Liver (tissue), 9 donors: ENCODE results near the gene CCR6. TPM values are rescaled to one million over a fixed set of nuclear protein-coding genes. Genes with fewer than 3 reads are reported as not detected.

Experiments
- DNase-seq: peaks from one replicate; pipeline ENCODE4 v3.0.0-alpha.2; 2017; ENCODE audit warnings: low spot score
- H3K27ac ChIP-seq, 2 donors: one replicate each; pipeline ENCODE4 v1.7.0; 2013; ENCODE audit warnings: inconsistent platforms in 2 of 2, low read length in 2 of 2, control low read depth in 1 of 2, low read depth in 1 of 2, mild to moderate bottlenecking in 1 of 2
- H3K27me3 ChIP-seq, 4 donors: one replicate each; pipeline versions ENCODE4 v1.6.1 to v1.7.0; 2013; ENCODE audit warnings: low read length in 3 of 4, inconsistent platforms in 1 of 4, mild to moderate bottlenecking in 1 of 4, moderate library complexity in 1 of 4; ENCODE audit not compliant: control insufficient read depth in 4 of 4, insufficient read depth in 4 of 4
- H3K36me3 ChIP-seq, 4 donors: one replicate each; pipeline versions ENCODE4 v1.6.1 to v1.7.0; 2013; ENCODE audit warnings: low read length in 3 of 4, mild to moderate bottlenecking in 3 of 4, low read depth in 1 of 4, moderate library complexity in 1 of 4; ENCODE audit not compliant: control insufficient read depth in 4 of 4, insufficient read depth in 3 of 4
- H3K4me1 ChIP-seq, 4 donors: one replicate each; pipeline versions ENCODE4 v1.6.1 to v1.7.0; 2013; ENCODE audit warnings: low read length in 3 of 4, mild to moderate bottlenecking in 3 of 4, moderate library complexity in 1 of 4; ENCODE audit not compliant: control insufficient read depth in 4 of 4, insufficient read depth in 4 of 4
- H3K4me3 ChIP-seq, 3 donors: one replicate each; pipeline versions ENCODE4 v1.6.1 to v1.7.0; 2013; ENCODE audit warnings: low read length in 3 of 3, control low read depth in 1 of 3, low read depth in 1 of 3, mild to moderate bottlenecking in 1 of 3
- H3K9ac ChIP-seq, 2 donors: one replicate each; pipeline ENCODE4 v1.7.0; 2013; ENCODE audit warnings: low read length in 2 of 2, mild to moderate bottlenecking in 2 of 2, moderate library complexity in 2 of 2, control low read depth in 1 of 2, low read depth in 1 of 2
- H3K9me3 ChIP-seq, 4 donors: one replicate each; pipeline versions ENCODE4 v1.6.1 to v1.7.0; 2013; ENCODE audit warnings: low read length in 3 of 4; ENCODE audit not compliant: control insufficient read depth in 4 of 4
- EGR1 ChIP-seq, 2 donors: IDR thresholded peaks; 2 replicates each; pipeline ENCODE4 v1.6.1; 2016 to 2018; ENCODE audit warnings: antibody characterized with exemption in 2 of 2, low read depth in 2 of 2
- GABPA ChIP-seq, 2 donors: IDR thresholded peaks in 1 of 2; conservative IDR thresholded peaks in 1 of 2; 2 replicates each; pipeline ENCODE4 v1.6.1; 2016; ENCODE audit warnings: antibody characterized with exemption in 2 of 2, mild to moderate bottlenecking in 1 of 2, moderate library complexity in 1 of 2
- HNF4A ChIP-seq, 2 donors: conservative IDR thresholded peaks; 2 replicates each; pipeline ENCODE4 v1.6.1; 2016; ENCODE audit warnings: antibody characterized with exemption in 2 of 2, mild to moderate bottlenecking in 2 of 2
- NR2F2 ChIP-seq: IDR thresholded peaks from 2 replicates; pipeline ENCODE4 v1.6.1; 2016; ENCODE audit warnings: antibody characterized with exemption
- RXRA ChIP-seq, 2 donors: IDR thresholded peaks; 2 replicates each; pipeline ENCODE4 v1.6.1; 2017 to 2018; ENCODE audit warnings: antibody characterized with exemption in 2 of 2, mild to moderate bottlenecking in 1 of 2
- SP1 ChIP-seq: IDR thresholded peaks from 2 replicates; pipeline ENCODE4 v1.6.1; 2018; ENCODE audit warnings: antibody characterized with exemption, mild to moderate bottlenecking
- TAF1 ChIP-seq: conservative IDR thresholded peaks from 2 replicates; pipeline ENCODE4 v1.6.1; 2016; ENCODE audit warnings: antibody characterized with exemption, mild to moderate bottlenecking
- YY1 ChIP-seq: IDR thresholded peaks from 2 replicates; pipeline ENCODE4 v1.6.1; 2016; ENCODE audit warnings: antibody characterized with exemption, mild to moderate bottlenecking
- WGBS: extraction: QIAGEN DNeasy Blood & Tissue Kit; methylation state at CpG from one replicate; pipeline ENCODE4 v1.1.7; 2013; 5-methylcytosine and 5-hydroxymethylcytosine counted together
- polyA plus RNA-seq, 2 donors: library from polyadenylated mRNA; stranded (reverse) in 1 of 2; unstranded in 1 of 2; fragments of 200-250 nt in 1 of 2; fragments of >200 nt in 1 of 2; fragmentation: Nextera tagmentation in 1 of 2; extraction: Ambion mirVana in 1 of 2; gene quantifications; one replicate each; pipeline versions ENCODE4 v1.2.1 to v1.2.3, GENCODE V29; 2013 to 2015
- total RNA-seq, 2 donors: library from RNA; depleted of rRNA; stranded (reverse); fragments of >200 nt; gene quantifications; one replicate each; pipeline ENCODE4 v1.2.3, GENCODE V29; 2014
- TF ChIP-seq, protein P1 (sequence below): IDR thresholded peaks from 2 replicates; pipeline ENCODE4 v1.6.1; 2016; ENCODE audit warnings: antibody characterized with exemption
- TF ChIP-seq, protein P2 (sequence below): fragments of 150-350 bp; IDR thresholded peaks from 2 replicates; pipeline ENCODE4 v1.5.1; 2017; ENCODE audit warnings: improper control_type of control experiment, low read depth, low read length; ENCODE audit not compliant: missing input control
- TF ChIP-seq, protein P3 (sequence below): IDR thresholded peaks from 2 replicates; pipeline ENCODE4 v1.6.1; 2016; ENCODE audit warnings: antibody characterized with exemption
- donor health status: healthy.
- donor health status: healthy.
- donor health status: healthy.
- donor health status: healthy.
- donor health status: healthy.

CCR6 gene
- total and polyA plus RNA-seq, 4 donors, result 0.02 to 8.4 TPM; not detected in 2

DNA sequence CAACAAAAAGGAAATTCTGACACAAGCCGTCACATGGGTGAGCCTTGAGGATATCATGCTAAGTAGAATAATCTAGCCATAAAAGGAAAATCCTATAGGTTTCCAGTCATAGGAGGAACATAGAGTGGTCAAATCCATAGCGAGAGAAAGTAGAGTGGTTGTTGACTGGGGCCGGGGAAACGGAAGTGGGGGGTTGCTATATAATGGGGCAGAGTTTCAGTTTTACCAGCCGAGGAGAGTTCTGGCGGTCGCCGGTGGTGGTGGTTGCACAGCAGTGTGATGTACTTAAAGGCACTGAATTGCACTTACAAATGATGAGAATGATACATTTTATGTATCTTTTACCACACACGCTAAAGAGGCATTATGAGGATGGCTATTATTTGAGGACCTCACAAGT is 30.0 kb downstream of the CCR6 start (continued):
- TF ChIP-seq, protein P1, sequence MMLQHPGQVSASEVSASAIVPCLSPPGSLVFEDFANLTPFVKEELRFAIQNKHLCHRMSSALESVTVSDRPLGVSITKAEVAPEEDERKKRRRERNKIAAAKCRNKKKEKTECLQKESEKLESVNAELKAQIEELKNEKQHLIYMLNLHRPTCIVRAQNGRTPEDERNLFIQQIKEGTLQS, result no peak
- no peak for TF ChIP-seq HNF4A (conservative IDR thresholded peaks at IDR 0.05)
- TF ChIP-seq GABPA (IDR thresholded peaks at IDR 0.05 in 1 of 2, conservative IDR thresholded peaks at IDR 0.05 in 1 of 2), result no peak

DNA sequence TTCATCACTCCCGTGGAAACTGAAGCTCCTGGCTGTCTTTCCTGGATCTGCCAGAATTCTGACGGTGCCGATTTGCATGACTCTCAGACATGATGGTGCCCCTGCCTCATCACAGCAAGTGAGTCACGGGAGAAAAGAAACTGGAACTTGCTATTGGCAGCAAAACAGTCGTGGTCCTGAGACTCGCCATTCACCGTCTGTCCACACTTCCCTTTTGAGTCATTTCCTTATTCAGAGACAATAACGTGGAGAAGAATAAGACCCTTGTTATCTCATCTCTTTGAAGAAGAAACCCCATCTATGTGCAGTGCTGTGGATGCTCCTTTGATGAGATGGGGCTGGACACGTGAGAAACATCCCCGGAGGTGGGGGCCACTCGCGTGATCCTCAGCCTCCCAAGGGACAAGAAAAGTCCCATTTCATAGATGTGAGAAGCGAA is 30.6 kb downstream of the CCR6 start:
- peak overlapping the region in 1 of 2 donors; percentile 18 for H3K27ac ChIP-seq
- H3K4me1 ChIP-seq, result no peaks in the 10 kb centered on the region
- H3K9me3 ChIP-seq, result no peaks in the 10 kb centered on the region
- TF ChIP-seq EGR1 (IDR thresholded peaks at IDR 0.05; ENCODE audit: low read depth in 2 of 2) (no peak), SP1 (no peak), YY1 (no peak)
- TF ChIP-seq, protein P2, sequence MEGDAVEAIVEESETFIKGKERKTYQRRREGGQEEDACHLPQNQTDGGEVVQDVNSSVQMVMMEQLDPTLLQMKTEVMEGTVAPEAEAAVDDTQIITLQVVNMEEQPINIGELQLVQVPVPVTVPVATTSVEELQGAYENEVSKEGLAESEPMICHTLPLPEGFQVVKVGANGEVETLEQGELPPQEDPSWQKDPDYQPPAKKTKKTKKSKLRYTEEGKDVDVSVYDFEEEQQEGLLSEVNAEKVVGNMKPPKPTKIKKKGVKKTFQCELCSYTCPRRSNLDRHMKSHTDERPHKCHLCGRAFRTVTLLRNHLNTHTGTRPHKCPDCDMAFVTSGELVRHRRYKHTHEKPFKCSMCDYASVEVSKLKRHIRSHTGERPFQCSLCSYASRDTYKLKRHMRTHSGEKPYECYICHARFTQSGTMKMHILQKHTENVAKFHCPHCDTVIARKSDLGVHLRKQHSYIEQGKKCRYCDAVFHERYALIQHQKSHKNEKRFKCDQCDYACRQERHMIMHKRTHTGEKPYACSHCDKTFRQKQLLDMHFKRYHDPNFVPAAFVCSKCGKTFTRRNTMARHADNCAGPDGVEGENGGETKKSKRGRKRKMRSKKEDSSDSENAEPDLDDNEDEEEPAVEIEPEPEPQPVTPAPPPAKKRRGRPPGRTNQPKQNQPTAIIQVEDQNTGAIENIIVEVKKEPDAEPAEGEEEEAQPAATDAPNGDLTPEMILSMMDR, result no peak
- 63% methylated on average over 13 of the region's 13 CpGs for WGBS
- no peaks in the 10 kb centered on the region for H3K36me3 ChIP-seq
- H3K27me3 ChIP-seq, result no peaks in the 10 kb centered on the region
- H3K4me3 ChIP-seq, result no peak overlapping the region
- no peak overlapping the region for H3K9ac ChIP-seq
- no peak for DNase-seq

DNA sequence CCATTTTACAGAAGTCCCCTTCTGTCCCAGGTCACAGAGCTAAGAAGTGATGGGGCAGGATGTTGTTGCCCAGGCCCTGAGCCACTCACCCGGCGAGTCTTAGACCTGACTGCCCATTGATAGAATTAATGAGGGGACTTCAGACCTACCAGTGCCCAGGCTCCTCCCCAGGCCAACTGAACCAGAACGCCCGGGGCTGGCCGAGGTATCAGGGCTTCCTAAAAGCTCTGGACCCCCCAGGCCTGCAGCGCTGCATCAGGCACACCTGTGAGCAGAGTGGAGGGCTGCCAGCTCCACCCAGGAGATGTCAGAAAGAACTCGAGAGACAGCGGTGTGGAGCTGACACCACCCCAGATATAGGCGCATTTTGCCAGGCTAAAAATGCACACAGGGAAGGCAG is 31.4 kb downstream of the CCR6 start:
- no peak for DNase-seq
- Histone ChIP-seq H3K27me3 (no peaks in the 10 kb centered on the region), H3K4me1 (no peaks in the 10 kb centered on the region), H3K9me3 (no peaks in the 10 kb centered on the region), H3K4me3 (no peak overlapping the region), H3K36me3 (no peaks in the 10 kb centered on the region), H3K9ac (no peak overlapping the region), H3K27ac (no peak overlapping the region)
- WGBS, result 82% methylated on average over 9 of the region's 9 CpGs
- TF ChIP-seq, protein P2, result no peak
- TF ChIP-seq, protein P3, sequence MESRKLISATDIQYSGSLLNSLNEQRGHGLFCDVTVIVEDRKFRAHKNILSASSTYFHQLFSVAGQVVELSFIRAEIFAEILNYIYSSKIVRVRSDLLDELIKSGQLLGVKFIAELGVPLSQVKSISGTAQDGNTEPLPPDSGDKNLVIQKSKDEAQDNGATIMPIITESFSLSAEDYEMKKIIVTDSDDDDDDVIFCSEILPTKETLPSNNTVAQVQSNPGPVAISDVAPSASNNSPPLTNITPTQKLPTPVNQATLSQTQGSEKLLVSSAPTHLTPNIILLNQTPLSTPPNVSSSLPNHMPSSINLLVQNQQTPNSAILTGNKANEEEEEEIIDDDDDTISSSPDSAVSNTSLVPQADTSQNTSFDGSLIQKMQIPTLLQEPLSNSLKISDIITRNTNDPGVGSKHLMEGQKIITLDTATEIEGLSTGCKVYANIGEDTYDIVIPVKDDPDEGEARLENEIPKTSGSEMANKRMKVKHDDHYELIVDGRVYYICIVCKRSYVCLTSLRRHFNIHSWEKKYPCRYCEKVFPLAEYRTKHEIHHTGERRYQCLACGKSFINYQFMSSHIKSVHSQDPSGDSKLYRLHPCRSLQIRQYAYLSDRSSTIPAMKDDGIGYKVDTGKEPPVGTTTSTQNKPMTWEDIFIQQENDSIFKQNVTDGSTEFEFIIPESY, result no peak
- no peak for TF ChIP-seq NR2F2
- TF ChIP-seq TAF1, result no peak
- no peak for TF ChIP-seq HNF4A (conservative IDR thresholded peaks at IDR 0.05)
- no peak for TF ChIP-seq RXRA (IDR thresholded peaks at IDR 0.05)
